GM18526 (cell line): ENCODE results near the gene CD276.

Source experiments
- POLR2A ChIP-seq: IDR thresholded peaks from 3 replicates; pipeline ENCODE4 v1.6.1; 2011; ENCODE audit not compliant: insufficient read length; ENCODE audit errors: extremely low read depth

CD276 gene

GRCh38 chr15:73699249-73700040 lies 15.3 kb downstream of the CD276 start:
- no peak for TF ChIP-seq POLR2A

GRCh38 chr15:73700041-73700842 lies 16.1 kb downstream of the CD276 start:
- TF ChIP-seq POLR2A, result no peak

GRCh38 chr15:73704869-73705645 lies 20.9 kb downstream of the CD276 start:
- TF ChIP-seq POLR2A, result no peak

GRCh38 chr15:73708691-73709090 lies 24.5 kb downstream of the CD276 start:
- TF ChIP-seq POLR2A, result no peak

GRCh38 chr15:73709241-73709640 lies 25.1 kb downstream of the CD276 start:
- TF ChIP-seq POLR2A, result no peak

- no peak for TF ChIP-seq POLR2A
Observed at GRCh38 chr15:73709686-73710085, 25.5 kb downstream of the CD276 start.

GRCh38 chr15:73710321-73710720 lies 26.1 kb downstream of the CD276 start:
- no peak for TF ChIP-seq POLR2A

GRCh38 chr15:73711526-73711925 lies 27.3 kb downstream of the CD276 start:
- TF ChIP-seq POLR2A, result no peak

- no peak for TF ChIP-seq POLR2A
Observed at GRCh38 chr15:73712107-73712506, 27.9 kb downstream of the CD276 start.

- no peak for TF ChIP-seq POLR2A
Observed at GRCh38 chr15:73714695-73715301, 30.6 kb downstream of the CD276 start.

- no peak for TF ChIP-seq POLR2A
Observed at GRCh38 chr15:73715417-73715816, 31.2 kb downstream of the CD276 start.

GRCh38 chr15:73716417-73716816 lies 32.2 kb downstream of the CD276 start:
- no peak for TF ChIP-seq POLR2A

- no peak for TF ChIP-seq POLR2A
Observed at GRCh38 chr15:73717206-73717605, 33.0 kb downstream of the CD276 start.

GRCh38 chr15:73717802-73718201 lies 33.6 kb downstream of the CD276 start:
- no peak for TF ChIP-seq POLR2A

GRCh38 chr15:73718694-73719093 lies 34.5 kb downstream of the CD276 start:
- TF ChIP-seq POLR2A, result no peak
